HEK293 (cell line): ENCODE measurements around the gene NECTIN1.

ENCODE experiments used
- CTCF ChIA-PET: fragments of 350-600 bp; formaldehyde crosslinking; extraction: SDS; loops from one replicate; lab custom pipeline; 2021; ENCODE audit warnings: antibody characterized with exemption; lab: Yijun Ruan, JAX
- POLR2A ChIA-PET: fragments of 300-600 bp; formaldehyde crosslinking; extraction: SDS; loops from one replicate; lab custom pipeline; 2020; ENCODE audit warnings: antibody characterized with exemption, inconsistent platforms; lab: Yijun Ruan, JAX
- H3K27ac ChIP-seq: fragments of 200-500 bp; sonication (Bioruptor generic); 2 replicates; pipeline ENCODE4 v1.5.1; 2014; ENCODE audit warnings: low read depth, low read length, control low read depth, inconsistent platforms; ENCODE audit errors: extremely low read depth
- H3K36me3 ChIP-seq, 2 experiments: fragments of 200-500 bp in 1 of 2; sonication (Bioruptor generic) in 1 of 2; 1 replicate in 1 of 2; 2 replicates in 1 of 2; pipeline ENCODE4 v1.5.1; 2014 to 2017; ENCODE audit warnings: inconsistent platforms in 2 of 2, low read length in 2 of 2; ENCODE audit not compliant: control insufficient read depth in 2 of 2, insufficient read depth in 1 of 2
- H3K4me1 ChIP-seq: fragments of 200-500 bp; sonication (Bioruptor generic); 2 replicates; pipeline ENCODE4 v1.5.1; 2014; ENCODE audit warnings: mild to moderate bottlenecking, low read length, inconsistent platforms; ENCODE audit not compliant: control insufficient read depth, insufficient read depth
- H3K4me3 ChIP-seq: 2 replicates; pipeline ENCODE4 v1.5.1; 2011; ENCODE audit warnings: low read depth, mild to moderate bottlenecking, control low read depth, low read length, moderate library complexity
- H3K9me3 ChIP-seq: fragments of 200-500 bp; sonication (Bioruptor generic); 2 replicates; pipeline ENCODE4 v1.5.1; 2014; ENCODE audit warnings: low read depth, low read length, inconsistent platforms; ENCODE audit not compliant: control insufficient read depth, insufficient read depth
- REPIN1 ChIP-seq: fragments of 450-650 bp; formaldehyde crosslinking; IDR thresholded peaks from 2 replicates; pipeline ENCODE4 v1.5.1; 2017; ENCODE audit warnings: missing biosample characterization, missing genetic modification characterization, low read depth
- REST ChIP-seq: fragments of 450-650 bp; formaldehyde crosslinking; IDR thresholded peaks from 2 replicates; pipeline ENCODE4 v1.5.1; 2016; ENCODE audit warnings: missing biosample characterization, missing genetic modification characterization
- TSHZ1 ChIP-seq: fragments of 450-650 bp; formaldehyde crosslinking; IDR thresholded peaks from 2 replicates; pipeline ENCODE4 v1.5.1; 2016; ENCODE audit warnings: missing biosample characterization, missing genetic modification characterization, borderline replicate concordance
- ZBTB10 ChIP-seq: fragments of 450-650 bp; formaldehyde crosslinking; IDR thresholded peaks from 2 replicates; pipeline ENCODE4 v1.5.1; 2016; ENCODE audit warnings: missing biosample characterization, missing genetic modification characterization
- ZNF132 ChIP-seq: fragments of 450-650 bp; formaldehyde crosslinking; IDR thresholded peaks from 2 replicates; pipeline ENCODE4 v1.5.1; 2017; ENCODE audit warnings: missing biosample characterization, missing genetic modification characterization, borderline replicate concordance
- ZNF140 ChIP-seq: fragments of 450-650 bp; formaldehyde crosslinking; IDR thresholded peaks from 2 replicates; pipeline ENCODE4 v1.5.1; 2016; ENCODE audit warnings: missing biosample characterization, missing genetic modification characterization
- ZNF202 ChIP-seq: fragments of 450-650 bp; formaldehyde crosslinking; IDR thresholded peaks from 2 replicates; pipeline ENCODE4 v1.5.1; 2016; ENCODE audit warnings: missing biosample characterization, missing genetic modification characterization, borderline replicate concordance
- ZNF214 ChIP-seq: fragments of 450-650 bp; formaldehyde crosslinking; IDR thresholded peaks from 2 replicates; pipeline ENCODE4 v1.5.1; 2017; ENCODE audit warnings: missing biosample characterization, mild to moderate bottlenecking, missing genetic modification characterization, borderline replicate concordance
- ZNF280D ChIP-seq: fragments of 450-650 bp; formaldehyde crosslinking; IDR thresholded peaks from 2 replicates; pipeline ENCODE4 v1.5.1; 2016; ENCODE audit warnings: missing biosample characterization, missing genetic modification characterization
- ZNF362 ChIP-seq: fragments of 450-650 bp; formaldehyde crosslinking; IDR thresholded peaks from 2 replicates; pipeline ENCODE4 v1.5.1; 2016; ENCODE audit warnings: missing biosample characterization, missing genetic modification characterization
- ZNF48 ChIP-seq: fragments of 450-650 bp; formaldehyde crosslinking; IDR thresholded peaks from 2 replicates; pipeline ENCODE4 v1.5.1; 2016; ENCODE audit warnings: missing biosample characterization, missing genetic modification characterization
- ZNF658 ChIP-seq: fragments of 450-650 bp; formaldehyde crosslinking; IDR thresholded peaks from 2 replicates; pipeline ENCODE4; 2016; ENCODE audit warnings: missing biosample characterization, missing genetic modification characterization
- ZNF843 ChIP-seq: fragments of 450-650 bp; formaldehyde crosslinking; IDR thresholded peaks from 2 replicates; pipeline ENCODE4 v1.5.1; 2016; ENCODE audit warnings: missing biosample characterization, missing genetic modification characterization
- TF ChIP-seq, protein P1 (sequence below): fragments of 450-650 bp; formaldehyde crosslinking; IDR thresholded peaks from 2 replicates; pipeline ENCODE4 v1.5.1; 2016; ENCODE audit warnings: missing biosample characterization, missing genetic modification characterization
- TF ChIP-seq, protein P2 (sequence below): fragments of 450-650 bp; formaldehyde crosslinking; IDR thresholded peaks from 2 replicates; pipeline ENCODE4 v1.5.1; 2017; ENCODE audit warnings: missing biosample characterization, missing genetic modification characterization
- TF ChIP-seq, protein P3 (sequence below): fragments of 450-650 bp; formaldehyde crosslinking; optimal IDR thresholded peaks from 2 replicates; pipeline ENCODE3; 2016; ENCODE audit warnings: missing biosample characterization, mild to moderate bottlenecking, missing genetic modification characterization

Gene NECTIN1

GRCh38 chr11:119592642-119593041 lies 136.4 kb downstream of the NECTIN1 start (continued):
- TF ChIP-seq, protein P1, sequence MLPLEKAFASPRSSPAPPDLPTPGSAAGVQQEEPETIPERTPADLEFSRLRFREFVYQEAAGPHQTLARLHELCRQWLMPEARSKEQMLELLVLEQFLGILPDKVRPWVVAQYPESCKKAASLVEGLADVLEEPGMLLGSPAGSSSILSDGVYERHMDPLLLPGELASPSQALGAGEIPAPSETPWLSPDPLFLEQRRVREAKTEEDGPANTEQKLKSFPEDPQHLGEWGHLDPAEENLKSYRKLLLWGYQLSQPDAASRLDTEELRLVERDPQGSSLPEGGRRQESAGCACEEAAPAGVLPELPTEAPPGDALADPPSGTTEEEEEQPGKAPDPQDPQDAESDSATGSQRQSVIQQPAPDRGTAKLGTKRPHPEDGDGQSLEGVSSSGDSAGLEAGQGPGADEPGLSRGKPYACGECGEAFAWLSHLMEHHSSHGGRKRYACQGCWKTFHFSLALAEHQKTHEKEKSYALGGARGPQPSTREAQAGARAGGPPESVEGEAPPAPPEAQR (tag by site-specific recombination) = no peak

DNA sequence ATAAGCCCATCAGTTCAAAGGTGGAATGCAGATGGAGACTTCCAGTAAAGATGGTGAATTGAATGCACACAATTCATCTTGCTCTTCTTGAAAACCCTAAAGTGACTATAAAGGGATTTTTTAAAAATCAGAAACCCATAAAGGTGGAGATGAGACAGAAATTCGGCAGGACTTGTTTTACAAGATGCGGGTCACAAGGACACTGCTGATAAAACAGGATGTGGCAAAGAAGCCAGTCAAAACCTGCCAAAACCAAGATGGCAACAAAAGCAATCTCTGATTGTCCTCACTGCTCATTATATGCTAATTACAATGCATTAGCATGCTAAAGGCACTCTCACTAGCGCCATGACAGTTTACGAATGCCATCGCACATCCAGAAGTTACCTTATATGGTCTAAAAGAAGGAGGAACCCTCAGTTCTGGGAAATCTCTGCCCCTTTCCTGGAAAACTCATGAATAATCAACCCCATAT lies 137.1 kb downstream of the NECTIN1 start:
- H3K36me3 ChIP-seq = no peaks in the 10 kb centered on the region
- no peaks in the 10 kb centered on the region for H3K9me3 ChIP-seq
- CTCF ChIA-PET = no interaction called here
- POLR2A ChIA-PET = no interaction called here
- H3K4me1 ChIP-seq = no peaks in the 10 kb centered on the region
- no peak overlapping the region for H3K27ac ChIP-seq
- no peak overlapping the region for H3K4me3 ChIP-seq
- TF ChIP-seq ZNF140 (tag by site-specific recombination) = no peak
- no peak for TF ChIP-seq REST (tag by site-specific recombination)
- no peak for TF ChIP-seq ZNF132 (tag by site-specific recombination)
- TF ChIP-seq ZNF48 (tag by site-specific recombination) = no peak
- TF ChIP-seq ZBTB10 (tag by site-specific recombination) = no peak
- TF ChIP-seq ZNF280D (tag by site-specific recombination) = no peak
- TF ChIP-seq, protein P2, sequence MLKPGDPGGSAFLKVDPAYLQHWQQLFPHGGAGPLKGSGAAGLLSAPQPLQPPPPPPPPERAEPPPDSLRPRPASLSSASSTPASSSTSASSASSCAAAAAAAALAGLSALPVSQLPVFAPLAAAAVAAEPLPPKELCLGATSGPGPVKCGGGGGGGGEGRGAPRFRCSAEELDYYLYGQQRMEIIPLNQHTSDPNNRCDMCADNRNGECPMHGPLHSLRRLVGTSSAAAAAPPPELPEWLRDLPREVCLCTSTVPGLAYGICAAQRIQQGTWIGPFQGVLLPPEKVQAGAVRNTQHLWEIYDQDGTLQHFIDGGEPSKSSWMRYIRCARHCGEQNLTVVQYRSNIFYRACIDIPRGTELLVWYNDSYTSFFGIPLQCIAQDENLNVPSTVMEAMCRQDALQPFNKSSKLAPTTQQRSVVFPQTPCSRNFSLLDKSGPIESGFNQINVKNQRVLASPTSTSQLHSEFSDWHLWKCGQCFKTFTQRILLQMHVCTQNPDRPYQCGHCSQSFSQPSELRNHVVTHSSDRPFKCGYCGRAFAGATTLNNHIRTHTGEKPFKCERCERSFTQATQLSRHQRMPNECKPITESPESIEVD = no peak
- TF ChIP-seq, protein P3, sequence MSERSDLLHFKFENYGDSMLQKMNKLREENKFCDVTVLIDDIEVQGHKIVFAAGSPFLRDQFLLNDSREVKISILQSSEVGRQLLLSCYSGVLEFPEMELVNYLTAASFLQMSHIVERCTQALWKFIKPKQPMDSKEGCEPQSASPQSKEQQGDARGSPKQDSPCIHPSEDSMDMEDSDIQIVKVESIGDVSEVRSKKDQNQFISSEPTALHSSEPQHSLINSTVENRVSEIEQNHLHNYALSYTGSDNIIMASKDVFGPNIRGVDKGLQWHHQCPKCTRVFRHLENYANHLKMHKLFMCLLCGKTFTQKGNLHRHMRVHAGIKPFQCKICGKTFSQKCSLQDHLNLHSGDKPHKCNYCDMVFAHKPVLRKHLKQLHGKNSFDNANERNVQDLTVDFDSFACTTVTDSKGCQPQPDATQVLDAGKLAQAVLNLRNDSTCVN = no peak
- TF ChIP-seq ZNF214 (tag by site-specific recombination) = no peak
- TF ChIP-seq ZNF843 = no peak
- no peak for TF ChIP-seq TSHZ1 (tag by site-specific recombination)
- TF ChIP-seq REPIN1 (tag by site-specific recombination) = no peak
- no peak for TF ChIP-seq ZNF202
- TF ChIP-seq ZNF362 = no peak
- no peak for TF ChIP-seq ZNF658 (tag by site-specific recombination)
